Fibroblast of lung (primary cell): ENCODE measurements around the gene RAB3A. TPM values are rescaled to one million over a fixed set of nuclear protein-coding genes. Genes with fewer than 3 reads are reported as not detected.

Source experiments
- DNase-seq, 2 donors: peaks; one replicate each; pipeline versions ENCODE4 v3.0.0 to v3.0.0-alpha.2; 2010; ENCODE audit warnings: low read depth in 2 of 2
- H2AFZ ChIP-seq: 2 replicates; pipeline ENCODE4 v1.5.1; 2012; ENCODE audit warnings: low read length, control low read depth, inconsistent platforms
- H3K27ac ChIP-seq: 2 replicates; pipeline ENCODE4 v1.5.1; 2011; ENCODE audit warnings: low read length, control low read depth; ENCODE audit not compliant: insufficient read depth
- H3K27me3 ChIP-seq: 2 replicates; pipeline ENCODE4 v1.5.1; 2011; ENCODE audit warnings: mild to moderate bottlenecking, low read length; ENCODE audit not compliant: control insufficient read depth, insufficient read depth
- H3K36me3 ChIP-seq: 2 replicates; pipeline ENCODE4 v1.5.1; 2011; ENCODE audit warnings: low read length; ENCODE audit not compliant: control insufficient read depth, insufficient read depth
- H3K4me1 ChIP-seq: 2 replicates; pipeline ENCODE4 v1.5.1; 2011; ENCODE audit warnings: low read length; ENCODE audit not compliant: control insufficient read depth, insufficient read depth; ENCODE audit errors: extremely low read depth
- H3K4me2 ChIP-seq: 2 replicates; pipeline ENCODE4 v1.5.1; 2011; ENCODE audit warnings: low read length, control low read depth; ENCODE audit not compliant: insufficient read depth; ENCODE audit errors: extremely low read depth
- H3K4me3 ChIP-seq, 4 experiments: fragments of 200-600 bp in 1 of 4; sonication (generic) in 1 of 4; replicated peaks in 1 of 4; 2 replicates each; pipeline ENCODE4 v1.5.1; 2011 to 2016; ENCODE audit warnings: low read length in 4 of 4, low read depth in 3 of 4, mild to moderate bottlenecking in 3 of 4, control low read depth in 2 of 4, inconsistent platforms in 1 of 4, mixed read lengths in 1 of 4; ENCODE audit not compliant: insufficient read depth in 1 of 4; ENCODE audit errors: control extremely low read depth in 1 of 4
- H3K79me2 ChIP-seq: 2 replicates; pipeline ENCODE4 v1.5.1; 2012; ENCODE audit warnings: mild to moderate bottlenecking, low read length, inconsistent platforms; ENCODE audit not compliant: control insufficient read depth, insufficient read depth
- H3K9ac ChIP-seq: 2 replicates; pipeline ENCODE4 v1.5.1; 2011; ENCODE audit warnings: mild to moderate bottlenecking, low read length, control low read depth; ENCODE audit not compliant: insufficient read depth
- H3K9me3 ChIP-seq: 2 replicates; pipeline ENCODE4 v1.5.1; 2012; ENCODE audit warnings: low read depth, low read length; ENCODE audit not compliant: control insufficient read depth, insufficient read depth
- H4K20me1 ChIP-seq: 2 replicates; pipeline ENCODE4 v1.5.1; 2011; ENCODE audit warnings: low read length; ENCODE audit not compliant: control insufficient read depth, insufficient read depth; ENCODE audit errors: extremely low read depth
- CTCF ChIP-seq, 2 donors: IDR thresholded peaks in 1 of 2; conservative IDR thresholded peaks in 1 of 2; 1 replicate in 1 of 2; 2 replicates in 1 of 2; pipeline ENCODE4 v1.5.1; 2011 to 2012; ENCODE audit warnings: low read length in 2 of 2, control low read depth in 1 of 2, inconsistent platforms in 1 of 2, low read depth in 1 of 2, mild to moderate bottlenecking in 1 of 2
- EZH2 ChIP-seq: IDR thresholded peaks from 2 replicates; pipeline ENCODE4 v1.5.1; 2012; ENCODE audit warnings: low read length, control low read depth, mild to moderate bottlenecking; ENCODE audit errors: missing control alignments
- polyA plus RNA-seq, 2 donors: library from polyadenylated mRNA; depleted of rRNA in 1 of 2; stranded (reverse) in 1 of 2; unstranded in 1 of 2; fragments of >200 nt; gene quantifications; 2 replicates each; pipeline ENCODE4 v1.2.1, GENCODE V29; 2011 to 2012; ENCODE audit warnings: missing spikeins in 1 of 2
- total RNA-seq: library from RNA; depleted of rRNA; stranded (reverse); fragments of >200 nt; gene quantifications from 2 replicates; pipeline ENCODE4 v1.2.1, GENCODE V29; 2014

Gene RAB3A
- total and polyA plus RNA-seq, 2 donors (not counting 1 experiment from before 2014, with no cell fraction given) = 2.0 to 3.6 TPM

GRCh38 chr19:18156268-18156667 lies 47.6 kb downstream of the RAB3A start:
- no peak overlapping the region for H2AFZ ChIP-seq
- peaks cover 21% of the 10 kb centered on the region for H3K4me1 ChIP-seq
- H4K20me1 ChIP-seq = no peaks in the 10 kb centered on the region
- H3K27ac ChIP-seq = no peak overlapping the region
- no peak overlapping the region for H3K9ac ChIP-seq
- peaks cover 9% of the 10 kb centered on the region for H3K36me3 ChIP-seq
- no peak overlapping the region for H3K4me2 ChIP-seq
- DNase-seq = no peak
- H3K4me3 ChIP-seq = no peak overlapping the region
- H3K9me3 ChIP-seq = no peaks in the 10 kb centered on the region
- no peaks in the 10 kb centered on the region for H3K27me3 ChIP-seq
- TF ChIP-seq EZH2 = no peak
- no peak for TF ChIP-seq CTCF (conservative IDR thresholded peaks at IDR 0.05 in 1 of 2, IDR thresholded peaks at IDR 0.05 in 1 of 2; ENCODE audit: low read depth in 1 of 2, low read length in 2 of 2)
- H3K79me2 ChIP-seq = peaks cover 15% of the 10 kb centered on the region

GRCh38 chr19:18155095-18156087 lies 48.5 kb downstream of the RAB3A start:
- TF ChIP-seq EZH2 = no peak
- no peaks in the 10 kb centered on the region for H4K20me1 ChIP-seq
- no peaks in the 10 kb centered on the region for H3K9me3 ChIP-seq
- H3K27me3 ChIP-seq = no peaks in the 10 kb centered on the region
- H3K27ac ChIP-seq = no peak overlapping the region
- H3K4me3 ChIP-seq = no peak overlapping the region
- no peak overlapping the region for H2AFZ ChIP-seq
- peaks cover 7% of the 10 kb centered on the region for H3K36me3 ChIP-seq
- H3K4me2 ChIP-seq = no peak overlapping the region
- DNase-seq = no peak
- peaks cover 15% of the 10 kb centered on the region for H3K79me2 ChIP-seq
- H3K9ac ChIP-seq = no peak overlapping the region
- peaks cover 18% of the 10 kb centered on the region for H3K4me1 ChIP-seq

- H2AFZ ChIP-seq = peak overlapping the region; percentile 21
- peaks cover 18% of the 10 kb centered on the region for H3K4me1 ChIP-seq
- H3K36me3 ChIP-seq = peaks cover 7% of the 10 kb centered on the region
- peak overlapping the region; percentile 77 to 87 (median 86) for H3K4me3 ChIP-seq
- peak overlapping the region; percentile 89 for H3K9ac ChIP-seq
- no peaks in the 10 kb centered on the region for H3K9me3 ChIP-seq
- H3K27ac ChIP-seq = peak overlapping the region; percentile 78
- no peak for DNase-seq
- TF ChIP-seq CTCF (conservative IDR thresholded peaks at IDR 0.05 in 1 of 2, IDR thresholded peaks at IDR 0.05 in 1 of 2; ENCODE audit: low read depth in 1 of 2, low read length in 2 of 2) (no peak), EZH2 (no peak)
- H3K79me2 ChIP-seq = peaks cover 15% of the 10 kb centered on the region
- H3K4me2 ChIP-seq = peak overlapping the region; percentile 81
- no peaks in the 10 kb centered on the region for H4K20me1 ChIP-seq
- no peaks in the 10 kb centered on the region for H3K27me3 ChIP-seq
Measured at GRCh38 chr19:18153556-18154134, 50.2 kb downstream of the RAB3A start.
